ENCODE data around the gene BFSP2.
"Not testable (repeated sequence)": the region's sequence is repeated elsewhere in the genome, so short reads cannot be mapped to it uniquely, and the experiment has no call there.

BFSP2 gene

GRCh38 chr3:133506215-133506901 is 106.5 kb downstream of the BFSP2 start:
- no peak for TF ChIP-seq CTCF (IDR thresholded peaks at IDR 0.05; ENCODE audit: low read depth, low read length, missing control alignments)
- no peak overlapping the region for H3K4me3 ChIP-seq (ENCODE audit: low read depth, low read length)
- in situ Hi-C loops (cut with HindIII; ENCODE audit: low sequenced_read_pairs): no loop called here

GRCh38 chr3:133509488-133509887 is 109.6 kb downstream of the BFSP2 start:
- no peak overlapping the region for H3K4me3 ChIP-seq (ENCODE audit: low read depth, low read length)
- no peak for TF ChIP-seq CTCF (IDR thresholded peaks at IDR 0.05; ENCODE audit: low read depth, low read length, missing control alignments)
- in situ Hi-C loops (cut with HindIII; ENCODE audit: low sequenced_read_pairs): no loop called here
- DNase-seq (ENCODE audit: low read depth): no peak

More at GRCh38 chr3:133506215-133506901, 106.5 kb downstream of the BFSP2 start:
- no peak for DNase-seq (ENCODE audit: low read depth)

- no peak for DNase-seq (ENCODE audit: low read depth)
- in situ Hi-C loops (cut with HindIII; ENCODE audit: low sequenced_read_pairs): no loop called here
- TF ChIP-seq CTCF (IDR thresholded peaks at IDR 0.05; ENCODE audit: low read depth, low read length, missing control alignments): no peak
- no peak overlapping the region for H3K4me3 ChIP-seq (ENCODE audit: low read depth, low read length)
These were observed 112.7 kb downstream of the BFSP2 start for GRCh38 chr3:133512416-133513089.

- in situ Hi-C loops (cut with HindIII; ENCODE audit: low sequenced_read_pairs): no loop called here
- no peak for TF ChIP-seq CTCF (IDR thresholded peaks at IDR 0.05; ENCODE audit: low read depth, low read length, missing control alignments)
- DNase-seq (ENCODE audit: low read depth): no peak
- H3K4me3 ChIP-seq (ENCODE audit: low read depth, low read length): no peak overlapping the region
These were observed 114.6 kb downstream of the BFSP2 start for GRCh38 chr3:133514418-133514817.

GRCh38 chr3:133515127-133515526 is 115.3 kb downstream of the BFSP2 start:
- no peak for TF ChIP-seq CTCF (IDR thresholded peaks at IDR 0.05; ENCODE audit: low read depth, low read length, missing control alignments)
- no peak for DNase-seq (ENCODE audit: low read depth)
- H3K4me3 ChIP-seq (ENCODE audit: low read depth, low read length): no peak overlapping the region
- in situ Hi-C loops (cut with HindIII; ENCODE audit: low sequenced_read_pairs): no loop called here

GRCh38 chr3:133520286-133520685 is 120.4 kb downstream of the BFSP2 start:
- in situ Hi-C loops (cut with HindIII; ENCODE audit: low sequenced_read_pairs): no loop called here
- no peak overlapping the region for H3K4me3 ChIP-seq (ENCODE audit: low read depth, low read length)
- no peak for TF ChIP-seq CTCF (IDR thresholded peaks at IDR 0.05; ENCODE audit: low read depth, low read length, missing control alignments)
- no peak for DNase-seq (ENCODE audit: low read depth)

- in situ Hi-C loops (cut with HindIII; ENCODE audit: low sequenced_read_pairs); H3K4me3 ChIP-seq (ENCODE audit: low read depth, low read length); DNase-seq (ENCODE audit: low read depth): not testable (repeated sequence)
These were observed 121.1 kb downstream of the BFSP2 start for GRCh38 chr3:133520938-133521337.
